ENCODE data around the gene GFM2. TPM values are rescaled to one million over a fixed set of nuclear protein-coding genes. Genes with fewer than 3 reads are reported as not detected.

GFM2 gene
- total and polyA plus RNA-seq, 2 of the 13 experiments (the other 11 are each of a cell fraction or from before 2014, with no cell fraction given): 22.0 to 41.6 TPM

- TF ChIP-seq HNF1A (IDR thresholded peaks at IDR 0.05; ENCODE audit: low read depth) (peak; percentile 49; the same call in 1 of the 2 replicates), HNF1A (CRISPR knock-in tag; IDR thresholded peaks at IDR 0.05; ENCODE audit: borderline replicate concordance) (peak; percentile 65; the same call in 1 of the 2 replicates), ZNF614 (CRISPR knock-in tag; IDR thresholded peaks at IDR 0.05; ENCODE audit: borderline replicate concordance) (peak; percentile 85; the same call in 1 of the 2 replicates), FOXM1 (CRISPR knock-in tag; IDR thresholded peaks at IDR 0.05) (no peak), ZNF790 (CRISPR knock-in tag; IDR thresholded peaks at IDR 0.05; ENCODE audit: borderline replicate concordance) (no peak), CHD2 (IDR thresholded peaks at IDR 0.05; ENCODE audit: low read depth, low read length) (peak; percentile 56; the same call in 1 of the 2 replicates), ZNF142 (CRISPR knock-in tag; IDR thresholded peaks at IDR 0.05) (peak; percentile 82), BCL6 (CRISPR knock-in tag; IDR thresholded peaks at IDR 0.05) (peak; percentile 69), ZSCAN9 (CRISPR knock-in tag; IDR thresholded peaks at IDR 0.05; ENCODE audit: borderline replicate concordance) (peak; percentile 66), SOX13 (IDR thresholded peaks at IDR 0.05) (no peak; the same call in 1 of the 2 replicates), SOX13 (CRISPR knock-in tag; conservative IDR thresholded peaks at IDR 0.05 in 1 of 2, IDR thresholded peaks at IDR 0.05 in 1 of 2) (peak in 1 of 2 experiments; percentile 57; a peak in 2 of 4 replicates), FOXP4 (CRISPR knock-in tag; IDR thresholded peaks at IDR 0.05) (peak; percentile 55; the same call in 1 of the 2 replicates)
Measured at GRCh38 chr5:74766849-74767578, at the start of gene GFM2, which contains the start of gene NSA2 (continued).
